Mucosa of descending colon (tissue), 3 donors: ENCODE measurements around the gene MPEG1. TPM values are rescaled to one million over a fixed set of nuclear protein-coding genes. Genes with fewer than 3 reads are reported as not detected.
A peak's percentile ranks its signal among the peaks of the same experiment; 100 is the strongest.

Source experiments
- ATAC-seq: fragments of 200-7000 bp; cut with Tn5 transposase; one replicate; pipeline ENCODE4 v1.9.1; 2020; ENCODE audit warnings: mild to moderate bottlenecking, moderate library complexity
- DNase-seq, 3 donors: peaks; one replicate each; pipeline ENCODE4 v3.0.0-alpha.2; 2020
- H3K36me3 ChIP-seq: fragments of 200-600 bp; one replicate; pipeline ENCODE4 v1.8.0; 2021; ENCODE audit warnings: low read depth, mild to moderate bottlenecking
- H3K4me1 ChIP-seq: fragments of 200-600 bp; one replicate; pipeline ENCODE4 v1.8.0; 2021; ENCODE audit warnings: low read depth, mild to moderate bottlenecking
- H3K4me3 ChIP-seq: fragments of 200-600 bp; one replicate; pipeline ENCODE4 v1.8.0; 2021; ENCODE audit warnings: mild to moderate bottlenecking
- H3K9me3 ChIP-seq: fragments of 200-600 bp; one replicate; pipeline ENCODE4 v1.8.0; 2021; ENCODE audit warnings: mild to moderate bottlenecking
- CTCF ChIP-seq: fragments of 200-600 bp; IDR thresholded peaks from one replicate; pipeline ENCODE4 v1.8.0; 2022; ENCODE audit warnings: antibody characterized with exemption, mild to moderate bottlenecking
- intact Hi-C, 2 donors: fragments of 100-400 bp; cut with DNase I in 1 of 2; cut with micrococcal nuclease in 1 of 2; formaldehyde crosslinking; loops; one replicate each; pipeline versions ENCODE4 v1.11.0 to v1.11.1; 2022; cut with DNase I, micrococcal nuclease
- total RNA-seq, 3 donors: library from RNA; stranded (reverse); fragmentation: NEBNext Ultra II Directional in 2 of 3; extraction: Animal tissue kit (Norgen Biotek cat#: 25700) in 2 of 3; gene quantifications; one replicate each; pipeline versions ENCODE4 v1.2.1 to v1.2.4, GENCODE V29; 2021 to 2023
- donor health status: DM: no; HTN: no; CAD: no; lungs with moderate emphysema.
- donor health status: DM: no; HTN: no; CAD: no.
- donor health status: DM: no; HTN: yes; CAD: no.

Gene MPEG1
- total RNA-seq, 3 donors from 2014 or later = 8.7 to 30.8 (median 21.9) TPM

GRCh38 chr11:59173964-59174663, 38.6 kb downstream of the MPEG1 start:
- no peak for TF ChIP-seq CTCF
- H3K9me3 ChIP-seq = no peaks in the 10 kb centered on the region
- ATAC-seq (peak; percentile 78), DNase-seq (peak; percentile 85 to 90 (median 85))
- H3K4me1 ChIP-seq = peaks cover 20% of the 10 kb centered on the region
- intact Hi-C loops = no loop called here
- no peaks in the 10 kb centered on the region for H3K36me3 ChIP-seq
- no peak overlapping the region for H3K4me3 ChIP-seq

- intact Hi-C loops = no loop called here
- Histone ChIP-seq H3K36me3 (no peaks in the 10 kb centered on the region), H3K4me3 (peak overlapping the region; percentile 66), H3K4me1 (peaks cover 20% of the 10 kb centered on the region), H3K9me3 (no peaks in the 10 kb centered on the region)
- no peak for TF ChIP-seq CTCF
- peak; percentile 6 for ATAC-seq
- peak; percentile 61 to 73 (median 70) for DNase-seq
Measured at GRCh38 chr11:59173080-59173963, 39.4 kb downstream of the MPEG1 start.

- no peaks in the 10 kb centered on the region for H3K9me3 ChIP-seq
- peak; percentile 23 for ATAC-seq
- DNase-seq = peak; percentile 66 to 82 (median 77)
- H3K4me3 ChIP-seq = peak overlapping the region; percentile 66
- TF ChIP-seq CTCF = no peak
- H3K36me3 ChIP-seq = no peaks in the 10 kb centered on the region
- H3K4me1 ChIP-seq = peaks cover 20% of the 10 kb centered on the region
- intact Hi-C loops = no loop called here
Measured at GRCh38 chr11:59172345-59173079, 40.2 kb downstream of the MPEG1 start.

- Histone ChIP-seq H3K36me3 (no peaks in the 10 kb centered on the region), H3K9me3 (no peaks in the 10 kb centered on the region), H3K4me1 (peaks cover 20% of the 10 kb centered on the region), H3K4me3 (peak within 1 kb of the TSS; percentile 66)
- intact Hi-C loops = loop anchor here in 1 of 2 donors (1.0 kb wide), 1 partner anchor 35 kb away; no protein-coding TSS in a partner anchor
- DNase-seq (peak; percentile 95 to 99 (median 96)), ATAC-seq (peak; percentile 80)
- peak; percentile 76 for TF ChIP-seq CTCF
Measured at GRCh38 chr11:59171508-59172322, 41.0 kb downstream of the MPEG1 start, which contains the start of gene DTX4. TSS of gene DTX4 (plus strand) at chr11:59172132. CDS start at chr11:59172596, 464 bp downstream.

GRCh38 chr11:59164028-59164427, 48.7 kb downstream of the MPEG1 start:
- no peaks in the 10 kb centered on the region for H3K36me3 ChIP-seq
- H3K9me3 ChIP-seq = no peaks in the 10 kb centered on the region
- intact Hi-C loops = loop anchor here in 1 of 2 donors (10.0 kb wide), 1 partner anchor 121 kb away; no protein-coding TSS in a partner anchor
- no peak for ATAC-seq
- no peak for TF ChIP-seq CTCF
- H3K4me1 ChIP-seq = no peaks in the 10 kb centered on the region
- DNase-seq = no peak
- H3K4me3 ChIP-seq = no peak overlapping the region
